NB4 (cell line): Measurements from ENCODE around the gene NFIB.

Experiments
- DNase-seq: peaks from one replicate; pipeline ENCODE4 v3.0.0; 2010; ENCODE audit warnings: low read depth
- H3K4me3 ChIP-seq: one replicate; pipeline ENCODE4 v1.5.1; 2011; ENCODE audit warnings: mild to moderate bottlenecking, low read depth, low read length, moderate library complexity
- MYC ChIP-seq: IDR thresholded peaks from 2 replicates; pipeline ENCODE4 v1.6.1; 2011; ENCODE audit warnings: low read depth, low read length
- POLR2A ChIP-seq: IDR thresholded peaks from 2 replicates; pipeline ENCODE4 v1.6.1; 2011; ENCODE audit warnings: mild to moderate bottlenecking; ENCODE audit not compliant: insufficient read length; ENCODE audit errors: extremely low read depth
- TF ChIP-seq, protein P1 (sequence below): IDR thresholded peaks from 2 replicates; pipeline ENCODE4 v1.6.1; 2011; ENCODE audit warnings: low read depth, low read length
- TF ChIP-seq, protein P2 (sequence below): IDR thresholded peaks from one replicate; pipeline ENCODE4 v1.5.1; 2012; ENCODE audit warnings: low read depth, low read length

NFIB gene

DNA sequence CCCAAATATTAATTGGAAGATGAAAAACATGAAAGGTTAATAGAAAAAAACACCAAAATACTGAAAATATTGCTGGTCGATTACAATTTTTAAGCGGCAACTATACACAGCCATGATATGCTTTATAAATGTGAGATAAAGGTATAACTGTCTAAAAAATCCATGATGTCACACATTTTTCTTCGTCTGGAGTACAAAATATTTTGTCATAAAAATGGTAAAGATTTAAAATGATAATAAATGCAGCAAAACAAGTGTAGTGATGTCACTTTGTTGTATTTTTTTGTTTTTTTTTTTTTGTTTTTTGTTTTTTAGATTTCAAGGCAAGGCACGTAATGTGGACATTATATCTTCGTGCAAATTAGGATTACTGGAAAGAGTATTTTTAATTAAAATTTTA is 227.4 kb downstream of the NFIB start:
- H3K4me3 ChIP-seq: no peak overlapping the region
- TF ChIP-seq, protein P1, sequence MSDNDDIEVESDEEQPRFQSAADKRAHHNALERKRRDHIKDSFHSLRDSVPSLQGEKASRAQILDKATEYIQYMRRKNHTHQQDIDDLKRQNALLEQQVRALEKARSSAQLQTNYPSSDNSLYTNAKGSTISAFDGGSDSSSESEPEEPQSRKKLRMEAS: no peak
- TF ChIP-seq, protein P2, sequence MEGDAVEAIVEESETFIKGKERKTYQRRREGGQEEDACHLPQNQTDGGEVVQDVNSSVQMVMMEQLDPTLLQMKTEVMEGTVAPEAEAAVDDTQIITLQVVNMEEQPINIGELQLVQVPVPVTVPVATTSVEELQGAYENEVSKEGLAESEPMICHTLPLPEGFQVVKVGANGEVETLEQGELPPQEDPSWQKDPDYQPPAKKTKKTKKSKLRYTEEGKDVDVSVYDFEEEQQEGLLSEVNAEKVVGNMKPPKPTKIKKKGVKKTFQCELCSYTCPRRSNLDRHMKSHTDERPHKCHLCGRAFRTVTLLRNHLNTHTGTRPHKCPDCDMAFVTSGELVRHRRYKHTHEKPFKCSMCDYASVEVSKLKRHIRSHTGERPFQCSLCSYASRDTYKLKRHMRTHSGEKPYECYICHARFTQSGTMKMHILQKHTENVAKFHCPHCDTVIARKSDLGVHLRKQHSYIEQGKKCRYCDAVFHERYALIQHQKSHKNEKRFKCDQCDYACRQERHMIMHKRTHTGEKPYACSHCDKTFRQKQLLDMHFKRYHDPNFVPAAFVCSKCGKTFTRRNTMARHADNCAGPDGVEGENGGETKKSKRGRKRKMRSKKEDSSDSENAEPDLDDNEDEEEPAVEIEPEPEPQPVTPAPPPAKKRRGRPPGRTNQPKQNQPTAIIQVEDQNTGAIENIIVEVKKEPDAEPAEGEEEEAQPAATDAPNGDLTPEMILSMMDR: no peak
- TF ChIP-seq POLR2A: no peak
- TF ChIP-seq MYC: no peak
- DNase-seq: no peak

DNA sequence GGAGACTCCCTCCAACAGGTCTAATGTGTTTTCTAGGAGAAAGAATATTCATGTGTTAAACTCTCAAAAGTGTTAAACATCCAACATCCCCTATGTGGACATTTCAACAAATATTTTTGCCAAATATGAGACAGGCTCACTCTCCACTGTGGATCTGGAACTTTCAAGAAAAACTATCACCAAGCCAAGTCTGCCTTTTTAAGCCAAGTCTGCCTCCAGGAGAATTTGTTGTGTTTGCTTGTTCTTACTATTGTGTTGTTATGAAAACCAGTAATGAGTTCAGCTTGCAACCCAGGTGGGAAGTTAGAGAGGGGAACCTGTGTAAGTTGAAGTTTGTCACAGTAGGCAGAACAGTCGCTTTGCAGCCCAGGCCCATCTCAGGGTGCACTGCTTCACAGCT is 228.1 kb downstream of the NFIB start:
- DNase-seq: no peak
- no peak for TF ChIP-seq MYC
- TF ChIP-seq, protein P2: no peak
- TF ChIP-seq, protein P1: no peak
- TF ChIP-seq POLR2A: no peak
- H3K4me3 ChIP-seq: no peak overlapping the region

DNA sequence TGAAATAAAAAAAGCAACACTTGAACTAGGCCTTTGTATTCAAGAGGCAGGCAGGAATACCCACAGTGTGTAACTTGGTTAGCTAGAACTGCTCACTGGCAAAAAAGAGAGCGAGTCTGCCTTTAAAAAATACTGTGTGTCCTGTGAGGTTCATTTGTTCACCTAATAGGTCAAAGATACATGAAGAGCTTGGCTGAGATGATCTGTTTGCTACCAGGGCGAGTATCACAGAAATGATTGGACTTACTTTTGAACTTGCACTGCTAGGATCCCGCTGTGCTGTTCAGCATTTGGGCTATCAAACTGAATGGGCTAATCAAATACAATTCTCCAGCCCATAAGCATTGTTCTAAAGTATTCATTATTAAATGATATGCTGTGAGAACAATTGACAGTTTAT is 229.1 kb downstream of the NFIB start:
- DNase-seq: no peak
- H3K4me3 ChIP-seq: no peak overlapping the region
- TF ChIP-seq MYC: no peak
- TF ChIP-seq, protein P1: no peak
- TF ChIP-seq POLR2A: no peak
- TF ChIP-seq, protein P2: no peak

DNA sequence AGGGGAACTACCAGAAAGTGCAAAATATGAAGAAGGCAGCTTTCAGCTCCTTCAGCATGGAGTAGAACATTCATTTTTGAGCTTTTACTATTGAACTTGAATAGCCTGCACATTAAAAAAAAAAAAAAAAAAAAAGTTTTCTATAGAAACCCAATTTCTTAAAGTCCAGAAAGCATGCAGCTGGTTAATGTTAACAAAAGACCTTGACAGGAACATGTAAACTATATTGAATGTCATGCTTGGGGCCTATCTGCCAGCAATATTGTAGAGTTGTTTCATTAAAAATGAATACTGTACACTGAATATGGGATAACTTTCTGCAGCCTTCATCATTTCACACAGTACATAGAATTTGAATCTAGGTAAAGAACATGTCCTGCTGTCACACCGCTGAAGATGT is 230.6 kb downstream of the NFIB start:
- DNase-seq: no peak
- TF ChIP-seq MYC (no peak), POLR2A (no peak)
- TF ChIP-seq, protein P2: no peak
- TF ChIP-seq, protein P1: no peak
- H3K4me3 ChIP-seq: no peak overlapping the region

DNA sequence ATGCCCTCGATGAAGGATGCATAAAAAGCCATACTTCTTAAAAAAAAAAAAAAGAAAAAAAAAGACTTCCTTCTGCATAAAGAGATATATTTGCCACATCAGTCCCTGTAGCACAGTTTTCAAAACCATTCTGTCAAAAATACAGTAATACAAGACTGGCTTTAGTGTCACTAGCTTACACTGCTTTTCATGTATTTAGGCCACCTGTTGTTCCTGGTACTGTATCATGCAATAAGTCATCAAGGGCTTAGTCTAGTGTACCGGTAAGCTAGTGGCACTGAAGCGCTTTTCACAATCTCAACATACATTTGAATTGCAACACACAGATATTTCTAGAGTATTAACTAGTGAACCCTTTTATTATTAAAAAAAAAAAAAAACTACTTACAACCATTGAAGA is 231.2 kb downstream of the NFIB start:
- TF ChIP-seq, protein P2: no peak
- TF ChIP-seq, protein P1: no peak
- TF ChIP-seq MYC (no peak), POLR2A (no peak)
- no peak overlapping the region for H3K4me3 ChIP-seq
- no peak for DNase-seq

DNA sequence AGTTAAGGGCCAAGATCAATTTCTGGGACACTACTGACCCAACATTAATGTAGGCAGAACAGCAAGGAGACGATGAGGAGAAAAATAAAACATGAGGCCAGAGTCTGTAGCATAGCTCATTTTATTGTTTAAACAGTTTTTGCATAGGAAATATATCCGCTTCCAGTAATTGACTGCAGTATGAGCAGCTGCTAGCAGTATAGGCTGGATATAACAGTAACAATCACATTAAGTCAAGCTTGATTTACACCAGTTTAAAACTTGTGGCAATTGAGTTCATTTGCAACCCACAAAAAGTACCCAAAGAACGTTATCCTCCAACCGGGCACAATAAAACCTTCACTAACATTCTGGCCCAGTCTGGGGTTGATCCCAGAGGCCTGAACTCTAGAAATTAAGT is 232.2 kb downstream of the NFIB start:
- TF ChIP-seq POLR2A (no peak), MYC (no peak)
- TF ChIP-seq, protein P2: no peak
- TF ChIP-seq, protein P1: no peak
- H3K4me3 ChIP-seq: no peak overlapping the region
- no peak for DNase-seq
